Pancreas (tissue), 10 donors: ENCODE measurements around the gene TYRO3. TPM values are rescaled to one million over a fixed set of nuclear protein-coding genes. Genes with fewer than 3 reads are reported as not detected.
A peak's percentile ranks its signal among the peaks of the same experiment; 100 is the strongest.

Experiments
- ATAC-seq, 4 donors: fragments of 200-7000 bp; cut with Tn5 transposase; one replicate each; pipeline versions ENCODE4 v1.8.0 to v1.9.1; 2020; ENCODE audit warnings: mild to moderate bottlenecking in 4 of 4, moderate library complexity in 4 of 4
- DNase-seq, 6 donors: peaks; one replicate each; pipeline ENCODE4 v3.0.0-alpha.2; 2020
- FAIRE-seq: peaks from 2 replicates; lab custom pipeline; 2012; peaks lifted over from hg19 to GRCh38; lab: Jason Lieb, UNC
- H3K27ac ChIP-seq, 4 donors: fragments of 200-600 bp; sonication (generic); 1 replicate in 3 of 4; 2 replicates in 1 of 4; pipeline versions ENCODE4 v1.5.0 to v1.8.0; 2020
- H3K27me3 ChIP-seq, 4 donors: fragments of 200-600 bp; one replicate each; pipeline ENCODE4 v1.8.0; 2021
- H3K36me3 ChIP-seq, 3 donors: fragments of 200-600 bp; sonication (generic) in 1 of 3; one replicate each; pipeline versions ENCODE4 v1.5.0 to v1.8.0; 2020 to 2021
- H3K4me1 ChIP-seq, 3 donors: fragments of 200-600 bp; one replicate each; pipeline ENCODE4 v1.8.0; 2021
- H3K4me3 ChIP-seq, 4 donors: fragments of 200-600 bp; sonication (generic) in 2 of 4; one replicate each; pipeline versions ENCODE4 v1.5.0 to v1.8.0; 2020 to 2021
- H3K9me3 ChIP-seq, 4 donors: fragments of 200-600 bp; one replicate each; pipeline ENCODE4 v1.8.0; 2021
- CTCF ChIP-seq, 4 donors: fragments of 200-600 bp; sonication (generic) in 3 of 4; IDR thresholded peaks; one replicate each; pipeline versions ENCODE4 v1.5.0 to v1.8.0; 2021; ENCODE audit warnings: antibody characterized with exemption in 4 of 4
- WGBS, 2 donors: extraction: QIAGEN DNeasy Blood & Tissue Kit; methylation state at CpG; one replicate each; pipeline ENCODE4 v1.1.7; 2013; 5-methylcytosine and 5-hydroxymethylcytosine counted together
- intact Hi-C, 3 donors: fragments of 100-400 bp; cut with DNase I; formaldehyde crosslinking; loops; one replicate each; pipeline versions ENCODE4 v1.11.1 to v1.14.2; 2022
- polyA plus RNA-seq, 2 donors: library from polyadenylated mRNA; stranded (reverse); fragments of 200-250 nt; gene quantifications; one replicate each; pipeline ENCODE4 v1.2.3, GENCODE V29; 2013
- total RNA-seq, 6 donors: library from RNA; stranded (reverse); fragmentation: NEBNext Ultra II Directional in 4 of 6; extraction: Animal tissue kit (Norgen Biotek cat#: 25700) in 4 of 6; gene quantifications; one replicate each; pipeline versions ENCODE4 v1.2.1 to v1.2.4, GENCODE V29; 2021 to 2023
- donor health status: healthy with polysubstance abuse.
- donor health status: DM: no; HTN: no; CAD: no; lungs with moderate emphysema.
- donor health status: DM: no; HTN: no; CAD: no.
- donor health status: control.
- donor health status: control.
- donor health status: Bipolar disorder and iron deficiency.
- donor health status: DM: yes; HTN: yes; CAD: no.
- donor health status: DM: no; HTN: no; CAD: no.
- donor health status: DM: no; HTN: no; CAD: no.
- donor health status: DM: yes; HTN: yes; CAD: no.

Gene TYRO3
- total and polyA plus RNA-seq, 8 donors: 7.3 to 14.4 (median 9.9) TPM

DNA sequence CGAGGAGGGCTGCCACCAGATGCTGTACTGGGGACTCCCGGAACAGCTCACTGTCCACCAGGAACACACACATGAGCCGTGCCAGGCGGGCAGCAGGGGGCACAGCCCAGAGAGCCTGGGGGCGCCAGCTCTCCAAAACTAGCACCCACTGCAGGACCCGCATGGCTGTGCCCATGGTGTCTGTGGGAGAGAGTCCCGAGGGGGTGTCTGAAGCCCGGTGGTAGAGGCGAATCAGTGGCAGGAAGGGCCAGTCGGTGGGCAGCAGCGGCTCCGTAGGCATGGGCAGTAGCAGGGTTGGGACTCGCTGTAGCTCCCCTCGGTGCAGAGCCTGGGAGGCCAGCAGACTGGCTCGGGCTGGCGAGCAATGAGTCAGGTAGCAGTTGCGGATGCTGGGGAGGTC lies 38.4 kb upstream of the TYRO3 start:
- no peak for TF ChIP-seq CTCF (IDR thresholded peaks at IDR 0.05)
- Histone ChIP-seq H3K36me3 (no peaks in the 10 kb centered on the region), H3K27me3 (no peaks in the 10 kb centered on the region), H3K4me3 (no peak overlapping the region), H3K4me1 (no peaks in the 10 kb centered on the region), H3K9me3 (no peaks in the 10 kb centered on the region), H3K27ac (no peak overlapping the region)
- intact Hi-C loops: no loop called here
- ATAC-seq (no peak), DNase-seq (no peak), FAIRE-seq (no peak)
- 97% methylated on average over 17 of the region's 17 CpGs for WGBS, 2 donors

DNA sequence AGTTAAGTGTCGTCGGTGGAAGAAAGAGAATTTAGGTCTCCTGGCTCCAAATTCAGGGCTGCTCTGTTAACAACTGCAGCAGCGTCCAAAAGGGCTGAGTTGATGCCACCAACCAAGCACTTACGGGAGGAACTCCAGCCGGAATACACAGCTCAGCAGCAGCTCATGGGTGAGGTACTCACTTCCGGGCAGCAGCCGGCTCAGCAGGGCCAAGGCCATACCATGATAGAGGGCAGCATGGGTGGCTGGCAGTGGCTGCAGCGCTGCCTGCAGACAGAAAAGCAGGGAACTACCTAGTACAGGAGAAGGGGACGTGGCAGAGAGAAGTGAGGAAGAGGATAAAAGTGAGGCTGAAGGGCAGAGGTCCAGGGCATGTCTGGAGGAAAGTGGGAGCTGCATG lies 37.4 kb upstream of the TYRO3 start:
- H3K4me1 ChIP-seq: no peaks in the 10 kb centered on the region
- peak in 1 of 4 donors; percentile 6 for ATAC-seq
- WGBS, 2 donors: 82 to 86% methylated on average over 9 of the region's 9 CpGs
- peaks cover 0 to 6% (median 0%) of the 10 kb centered on the region in 3 donors for H3K36me3 ChIP-seq
- FAIRE-seq: no peak
- intact Hi-C loops: no loop called here
- TF ChIP-seq CTCF (IDR thresholded peaks at IDR 0.05): no peak
- no peak overlapping the region for H3K27ac ChIP-seq
- no peak for DNase-seq
- H3K9me3 ChIP-seq: no peaks in the 10 kb centered on the region
- no peaks in the 10 kb centered on the region for H3K27me3 ChIP-seq
- no peak overlapping the region for H3K4me3 ChIP-seq

- FAIRE-seq (no peak), DNase-seq (no peak), ATAC-seq (no peak)
- H3K9me3 ChIP-seq: no peaks in the 10 kb centered on the region
- no peak overlapping the region for H3K27ac ChIP-seq
- no peaks in the 10 kb centered on the region for H3K27me3 ChIP-seq
- no peak overlapping the region for H3K4me3 ChIP-seq
- no peak for TF ChIP-seq CTCF (IDR thresholded peaks at IDR 0.05)
- intact Hi-C loops: no loop called here
- H3K36me3 ChIP-seq: peaks cover 0 to 21% (median 5%) of the 10 kb centered on the region in 3 donors
- no peaks in the 10 kb centered on the region for H3K4me1 ChIP-seq
- 90% methylated on average over 5 of the region's 5 CpGs for WGBS, 2 donors
Observed at GRCh38 chr15:41523097-41523496, 35.9 kb upstream of the TYRO3 start.

GRCh38 chr15:41530363-41530956 lies 28.6 kb upstream of the TYRO3 start:
- no peak for DNase-seq
- Histone ChIP-seq H3K9me3 (no peaks in the 10 kb centered on the region), H3K4me1 (no peaks in the 10 kb centered on the region), H3K36me3 (peaks cover 3 to 55% (median 16%) of the 10 kb centered on the region in 3 donors), H3K27ac (no peak overlapping the region), H3K4me3 (no peak overlapping the region), H3K27me3 (no peaks in the 10 kb centered on the region)
- 94 to 95% methylated on average over 6 of the region's 6 CpGs for WGBS, 2 donors
- no peak for TF ChIP-seq CTCF (IDR thresholded peaks at IDR 0.05)
- no peak for FAIRE-seq
- intact Hi-C loops: no loop called here
- no peak for ATAC-seq

DNA sequence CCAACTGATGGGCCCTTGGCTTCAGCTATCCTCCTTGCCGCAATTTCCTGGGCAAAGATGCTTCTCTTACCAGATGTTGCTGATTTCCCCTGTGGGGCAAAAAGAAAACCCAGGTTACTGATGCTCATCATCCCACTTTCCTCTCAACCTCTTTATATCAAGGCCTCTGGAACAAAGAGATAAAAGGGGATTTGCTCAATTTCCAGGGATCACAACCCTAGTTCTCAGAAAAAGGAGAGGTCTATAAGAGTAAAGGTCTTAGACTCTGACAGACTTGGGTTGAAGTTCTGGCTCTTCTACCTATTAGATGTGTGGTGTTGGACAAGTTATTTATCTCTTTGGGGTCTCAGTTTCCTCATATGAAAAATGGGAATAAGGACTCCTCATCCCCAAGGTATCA lies 23.5 kb upstream of the TYRO3 start:
- no peak for FAIRE-seq
- Histone ChIP-seq H3K4me1 (no peaks in the 10 kb centered on the region), H3K27me3 (no peaks in the 10 kb centered on the region), H3K36me3 (peaks cover 0 to 15% (median 10%) of the 10 kb centered on the region in 3 donors), H3K4me3 (no peak overlapping the region), H3K9me3 (no peaks in the 10 kb centered on the region), H3K27ac (no peak overlapping the region)
- no peak for ATAC-seq
- DNase-seq: no peak
- no peak for TF ChIP-seq CTCF (IDR thresholded peaks at IDR 0.05)
- 97 to 100% methylated on average over 1 of the region's 1 CpG for WGBS, 2 donors
- intact Hi-C loops: no loop called here
